Vagina (tissue), 2 donors: Measurements from ENCODE around the gene SLC9A2.

Experiments used
- CTCF ChIP-seq, 3 experiments: fragments of 450-650 bp in 2 of 3; fragments of 200-600 bp in 1 of 3; sonication (generic) in 1 of 3; IDR thresholded peaks; one replicate each; pipeline ENCODE4 v1.5.1; 2017 to 2019; ENCODE audit warnings: antibody characterized with exemption in 3 of 3, mild to moderate bottlenecking in 2 of 3, moderate library complexity in 2 of 3
- POLR2A ChIP-seq, 2 donors: fragments of 450-650 bp; IDR thresholded peaks; one replicate each; pipeline ENCODE4 v1.6.1; 2017; ENCODE audit warnings: antibody characterized with exemption in 2 of 2, mild to moderate bottlenecking in 2 of 2, moderate library complexity in 2 of 2

- no peak for TF ChIP-seq CTCF (IDR thresholded peaks at IDR 0.05)
- no peak for TF ChIP-seq POLR2A (IDR thresholded peaks at IDR 0.05)
These were observed 89.7 kb downstream of the SLC9A2 start for GRCh38 chr2:102708847-102709559.
